GM11168 (cell line): ENCODE results near the gene MYLK3.
"Not testable (repeated sequence)": the region's sequence is repeated elsewhere in the genome, so short reads cannot be mapped to it uniquely, and the experiment has no call there.

Source experiments
- in situ Hi-C: fragments of 300-500 bp; cut with MboI; formaldehyde crosslinking; loops from one replicate; pipeline ENCODE4 v1.12.0; 2022; ENCODE audit warnings: low sequenced_read_pairs; ENCODE audit not compliant: unreplicated experiment

MYLK3 gene

GRCh38 chr16:46695937-46696336 is 52.2 kb downstream of the MYLK3 start:
- in situ Hi-C loops = no loop called here

GRCh38 chr16:46693598-46693997 is 54.5 kb downstream of the MYLK3 start:
- in situ Hi-C loops = no loop called here

- in situ Hi-C loops = no loop called here
Observed at GRCh38 chr16:46691726-46692125, 56.4 kb downstream of the MYLK3 start.

DNA sequence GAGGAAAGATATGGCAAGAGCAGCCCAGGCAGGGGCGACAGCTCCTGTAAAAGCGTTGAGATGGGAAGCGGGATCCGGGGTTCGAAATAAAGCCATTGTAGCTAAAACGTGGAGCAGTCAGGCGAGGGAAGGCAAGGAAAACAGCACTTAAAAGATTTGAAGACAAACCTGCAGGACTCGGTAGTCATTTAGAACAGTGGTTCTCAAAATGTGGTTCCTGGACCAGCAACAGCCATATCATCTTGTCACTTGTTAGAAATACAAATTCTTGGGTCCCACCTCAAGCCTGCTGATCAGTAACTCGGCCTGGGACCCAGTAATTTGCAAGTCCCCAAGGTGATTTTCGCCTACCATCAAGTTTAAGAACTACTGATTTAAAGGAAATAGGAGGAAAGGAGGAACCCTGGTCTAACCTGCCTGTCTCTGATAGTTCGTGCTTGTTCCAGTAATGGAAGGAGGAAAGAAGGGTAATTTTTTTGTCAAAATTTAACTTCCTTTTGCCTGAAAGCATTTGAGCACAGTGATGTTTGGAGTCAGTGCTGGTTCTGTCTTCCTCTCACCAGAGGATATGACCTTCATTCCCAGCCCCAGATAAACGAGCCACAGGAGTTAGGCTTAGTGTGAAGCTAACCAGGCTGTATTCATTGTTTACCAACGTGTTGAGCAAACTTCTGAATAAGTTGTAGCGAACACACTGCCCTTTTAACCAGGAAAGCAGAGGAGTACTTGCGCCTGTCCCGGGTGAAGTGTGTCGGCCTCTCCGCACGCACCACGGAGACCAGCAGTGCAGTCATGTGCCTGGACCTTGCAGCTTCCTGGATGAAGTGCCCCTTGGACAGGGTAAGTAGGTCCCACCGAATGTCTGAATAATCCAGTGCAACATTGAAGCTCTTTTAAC is 57.6 kb downstream of the MYLK3 start:
- in situ Hi-C loops = no loop called here

GRCh38 chr16:46689365-46690280 is 58.5 kb downstream of the MYLK3 start, which contains the start of gene ORC6:
ORC6 (plus strand) TSS chr16:46689659; CDS start chr16:46689706, 47 bp downstream.
- in situ Hi-C loops = no loop called here

DNA sequence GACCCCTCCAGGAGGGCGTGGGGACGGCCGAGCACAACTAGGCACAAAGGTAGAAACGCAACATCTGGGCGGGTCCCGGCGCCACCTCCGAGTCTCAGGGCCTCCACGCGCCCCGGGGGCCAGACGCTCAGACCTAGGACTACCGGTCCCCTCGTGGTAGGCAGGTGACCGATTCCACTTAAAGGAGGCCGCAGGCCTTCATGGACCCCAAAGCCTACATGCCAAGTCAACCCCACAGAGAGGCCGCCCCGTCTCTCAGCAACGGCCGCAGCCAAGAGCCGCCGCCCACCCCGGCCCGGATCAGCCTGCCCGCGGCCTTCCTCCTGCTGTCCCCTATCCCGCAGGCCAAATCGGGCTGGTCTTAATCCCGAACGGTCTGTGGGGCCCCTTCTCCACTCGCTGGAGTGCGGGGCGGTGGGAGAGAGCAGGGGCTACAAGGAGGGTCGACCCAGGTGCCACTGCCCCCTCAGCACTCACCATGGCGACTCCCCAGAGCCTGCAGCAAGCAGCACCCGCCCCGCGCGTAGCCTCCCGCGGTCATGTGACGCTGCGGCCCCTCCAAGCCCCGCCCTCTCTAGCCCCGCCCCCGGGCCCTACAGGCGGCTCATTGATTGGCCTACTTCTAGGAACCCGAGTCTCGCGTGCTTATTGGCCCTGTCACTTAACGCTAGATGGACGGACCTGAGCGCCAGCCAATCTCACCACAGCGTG is 59.3 kb downstream of the MYLK3 start, which contains the start of gene VPS35:
TSS of gene VPS35 (minus strand) at position 525 of the 711 bp plus-strand sequence. CDS start at position 480, 45 bp downstream.
- in situ Hi-C loops = no loop called here

DNA sequence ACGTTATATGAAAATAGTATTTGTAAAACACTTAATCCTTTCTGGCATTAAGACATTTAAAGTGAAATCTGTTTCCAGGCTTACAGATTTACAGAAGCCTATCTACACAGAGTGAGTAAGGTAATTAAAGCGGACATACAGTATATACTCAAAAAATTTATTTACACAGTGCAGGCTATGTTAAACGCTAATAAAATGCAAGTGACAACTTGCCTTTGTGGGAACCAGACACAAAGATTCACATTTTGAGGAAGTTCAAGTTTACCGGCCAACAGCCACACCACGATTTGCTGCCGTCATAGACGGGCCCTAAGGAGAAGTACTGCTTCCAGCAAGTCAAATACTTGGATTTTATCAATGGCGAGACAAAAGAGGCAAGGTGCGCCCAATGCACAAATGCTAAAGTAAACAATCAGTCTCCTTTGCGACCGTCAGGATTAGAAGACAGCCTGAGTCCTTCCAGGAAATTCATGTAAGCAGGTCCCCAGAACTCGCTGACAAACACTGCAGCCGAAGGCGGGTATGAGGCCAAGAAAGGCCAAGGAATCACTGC is 60.0 kb downstream of the MYLK3 start:
- in situ Hi-C loops = no loop called here

- in situ Hi-C loops = no loop called here
Observed at GRCh38 chr16:46687486-46687885, 60.7 kb downstream of the MYLK3 start.

- in situ Hi-C loops = no loop called here
Observed at GRCh38 chr16:46686815-46687473, 61.2 kb downstream of the MYLK3 start.

GRCh38 chr16:46681867-46682266 is 66.3 kb downstream of the MYLK3 start:
- in situ Hi-C loops = not testable (repeated sequence)

DNA sequence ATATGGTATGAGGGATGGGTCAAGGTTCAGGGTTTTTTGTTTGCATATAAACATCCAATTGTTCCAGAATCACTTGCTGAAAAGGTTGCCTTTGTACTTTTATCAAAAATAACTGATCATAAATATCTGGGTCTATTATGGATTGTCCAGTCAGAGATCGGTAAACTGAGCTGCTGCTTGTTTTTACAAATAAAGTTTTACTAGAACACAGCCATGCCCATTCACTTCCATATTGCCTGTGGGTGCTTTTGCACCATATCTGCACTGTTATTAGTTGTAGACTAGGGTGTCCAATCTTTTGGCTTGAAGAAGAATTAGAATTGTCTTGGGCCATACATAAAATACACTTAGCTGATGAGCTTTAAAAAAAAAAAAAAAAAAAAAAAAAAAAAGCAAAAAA is 70.2 kb downstream of the MYLK3 start:
- in situ Hi-C loops = loop anchor here (10.0 kb wide), 1 partner anchor 257 kb away; no protein-coding TSS in a partner anchor

DNA sequence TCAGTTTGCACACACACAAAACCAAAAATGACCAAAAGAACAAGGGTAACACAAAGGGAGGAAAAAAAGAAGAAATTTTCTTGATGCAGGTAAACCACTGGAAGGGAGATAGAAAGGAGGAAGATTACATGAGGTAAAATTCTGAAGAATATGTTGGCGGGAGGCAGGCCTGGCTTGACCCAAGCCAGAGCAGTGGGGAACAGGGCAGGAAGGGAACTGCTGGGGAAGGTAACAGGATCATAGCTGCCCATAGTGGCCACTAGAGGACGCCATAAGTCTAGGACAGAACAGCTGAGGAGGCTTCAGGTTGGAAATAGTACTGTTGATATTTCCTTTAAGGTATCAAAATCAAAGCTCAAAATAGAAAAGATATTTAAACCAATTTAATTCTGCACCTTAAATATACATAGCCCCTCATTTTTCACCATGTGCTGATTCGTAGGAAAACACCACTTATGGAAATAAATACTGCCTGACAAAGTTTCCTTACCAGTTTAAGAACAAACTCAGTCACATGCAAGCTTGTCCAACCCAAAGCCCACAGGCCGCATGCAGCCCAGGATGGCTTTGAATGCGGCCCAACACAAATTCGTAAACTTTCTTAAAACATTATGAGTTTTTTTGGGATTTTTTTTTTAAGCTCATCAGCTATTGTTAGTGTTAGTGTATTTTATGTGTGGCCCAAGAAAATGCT is 74.7 kb downstream of the MYLK3 start:
- in situ Hi-C loops = loop anchor here (10.0 kb wide), 1 partner anchor 261 kb away; no protein-coding TSS in a partner anchor

DNA sequence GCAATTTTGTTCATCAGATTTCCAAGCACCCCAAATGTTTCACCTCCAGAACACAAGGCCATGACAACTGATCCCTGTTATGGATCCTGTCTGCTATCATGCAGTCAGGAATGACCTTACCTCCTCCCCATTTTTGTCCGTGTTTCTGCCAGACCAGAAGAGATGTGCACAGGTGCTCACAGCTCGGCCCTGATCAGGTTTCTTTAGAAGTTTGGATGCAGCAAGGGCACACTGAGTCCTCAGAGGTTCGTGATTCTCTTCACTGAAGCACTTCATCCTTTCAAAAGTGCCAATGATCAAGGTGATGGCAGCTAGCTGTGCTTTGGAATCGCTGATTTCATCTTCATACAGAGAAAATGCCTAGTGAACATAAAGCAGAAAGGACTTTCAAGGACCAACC is 86.0 kb downstream of the MYLK3 start:
- in situ Hi-C loops = no loop called here

- in situ Hi-C loops = no loop called here
Observed at GRCh38 chr16:46658925-46659324, 89.2 kb downstream of the MYLK3 start.
